Measurements from ENCODE around the gene TMEM170B.

The TMEM170B gene

DNA sequence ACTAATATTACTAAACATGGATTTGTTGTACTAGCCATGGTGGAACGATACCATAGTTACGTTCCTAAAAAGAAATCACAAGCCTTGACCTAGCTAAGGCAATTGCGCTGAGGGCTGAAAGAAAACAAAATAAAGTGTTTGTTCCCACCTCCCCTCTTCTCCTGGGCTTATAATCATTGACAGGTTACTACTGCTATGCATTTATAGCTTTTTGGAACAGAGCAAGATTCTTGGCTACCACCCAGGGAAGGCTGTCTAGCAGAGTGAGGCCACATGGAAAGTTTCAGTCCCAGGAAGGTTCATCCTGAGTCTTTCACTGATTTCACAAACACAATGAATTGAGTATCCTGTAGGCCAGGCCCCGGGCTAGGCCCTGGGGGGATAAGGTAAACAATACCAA is 84.6 kb downstream of the TMEM170B start:
- no peak for DNase-seq

DNA sequence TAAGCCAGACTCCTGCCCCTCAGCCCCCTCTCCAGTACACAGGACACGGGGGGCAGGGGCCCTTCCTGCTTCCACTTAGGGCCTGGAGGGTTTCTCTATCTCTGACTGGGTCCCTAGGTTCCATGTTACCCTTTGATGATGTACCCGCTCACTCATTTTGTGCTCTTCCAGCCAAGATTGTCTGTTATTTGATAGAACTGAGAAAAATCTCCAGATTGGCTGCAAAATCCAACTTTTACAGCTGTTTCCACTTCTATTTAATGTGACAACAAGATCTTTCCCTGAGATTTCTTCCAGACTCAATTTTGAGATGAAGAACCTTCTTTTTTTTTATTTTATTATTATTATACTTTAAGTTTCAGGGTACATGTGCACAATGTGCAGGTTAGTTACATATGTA is 85.7 kb downstream of the TMEM170B start:
- DNase-seq: no peak

DNA sequence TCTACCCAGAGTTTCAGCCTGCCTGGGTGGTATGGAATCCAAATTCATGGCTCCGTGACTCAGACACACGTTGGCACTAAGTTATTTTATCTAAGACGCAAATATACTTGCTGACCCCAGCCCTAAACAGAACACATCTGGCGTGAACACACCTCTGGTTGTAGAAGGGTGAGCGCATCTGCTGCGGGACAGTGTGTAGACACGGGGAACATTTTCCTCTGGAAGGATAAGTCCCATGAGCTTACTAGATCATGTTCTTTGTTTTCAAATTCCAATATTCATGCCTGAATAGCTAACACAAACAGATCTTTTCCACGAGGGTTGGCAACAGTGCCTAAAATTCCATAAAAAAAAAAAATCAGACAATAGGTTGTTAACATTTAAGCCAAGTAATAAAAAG is 87.8 kb downstream of the TMEM170B start:
- no peak for DNase-seq

- DNase-seq: no peak
Observed at GRCh38 chr6:11626356-11626755, 88.8 kb downstream of the TMEM170B start.

GRCh38 chr6:11628562-11628961 is 91.0 kb downstream of the TMEM170B start:
- no peak for DNase-seq

DNA sequence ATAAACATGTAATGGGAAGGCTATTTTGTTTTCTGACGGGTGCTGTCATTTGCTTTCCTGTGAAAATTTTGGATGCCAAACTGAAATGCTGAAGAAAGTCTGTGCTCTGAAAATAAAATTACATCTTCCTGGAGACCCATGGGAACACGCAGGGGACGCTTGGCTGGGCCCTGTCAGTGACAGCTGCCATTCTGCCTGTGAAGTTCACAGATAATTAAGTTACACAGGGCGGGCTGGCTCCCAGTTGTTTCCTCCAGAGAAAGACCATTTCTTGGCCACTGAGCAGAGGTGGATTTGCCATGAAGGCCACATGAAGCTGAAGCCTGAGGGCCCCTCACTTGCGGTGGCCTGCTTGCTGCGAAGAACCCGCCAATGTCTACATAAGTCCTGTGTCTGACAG is 93.5 kb downstream of the TMEM170B start:
- DNase-seq: no peak

- DNase-seq: no peak
Observed at GRCh38 chr6:11631539-11631938, 94.0 kb downstream of the TMEM170B start.

DNA sequence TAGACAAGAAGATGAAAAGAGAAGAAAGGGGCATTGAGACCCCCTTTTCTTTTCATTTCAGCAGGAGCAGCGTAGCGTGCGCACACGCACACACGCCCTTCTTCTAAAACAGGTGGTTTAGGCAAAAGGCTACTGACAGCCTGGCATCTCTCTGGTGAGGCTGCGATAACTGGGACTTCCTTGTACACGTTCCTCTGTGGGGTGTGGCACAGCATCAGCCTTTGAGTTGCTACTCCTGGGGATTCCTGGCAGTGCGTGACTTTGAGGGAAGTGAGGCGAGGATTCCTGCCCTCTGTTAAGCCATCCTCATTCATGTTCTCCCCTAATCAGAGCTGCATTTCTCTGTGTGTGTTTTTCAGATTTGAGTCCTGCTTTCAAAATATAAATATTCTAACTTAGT is 94.7 kb downstream of the TMEM170B start:
- no peak for DNase-seq

GRCh38 chr6:11632795-11633511 is 95.4 kb downstream of the TMEM170B start:
- DNase-seq: no peak
